Nephron progenitor cell (in vitro differentiated cells): Measurements from ENCODE around the gene SUSD5.
"Not testable (repeated sequence)": the region's sequence is repeated elsewhere in the genome, so short reads cannot be mapped to it uniquely, and the experiment has no call there.

ENCODE experiments used
- DNase-seq: peaks from one replicate; pipeline ENCODE4 v3.0.0; 2021
- H3K27ac Mint-ChIP-seq: 2 replicates; pipeline ENCODE4 v1.8.0; 2021; ENCODE audit warnings: mild to moderate bottlenecking, moderate library complexity, mixed read lengths
- H3K27me3 Mint-ChIP-seq: 2 replicates; pipeline ENCODE4 v1.8.0; 2021; ENCODE audit warnings: mild to moderate bottlenecking, low read depth, mixed read lengths; ENCODE audit not compliant: poor library complexity
- H3K36me3 Mint-ChIP-seq: 2 replicates; pipeline ENCODE4 v1.8.0; 2021; ENCODE audit warnings: low read depth, mixed read lengths
- H3K4me1 Mint-ChIP-seq: 2 replicates; pipeline ENCODE4 v1.8.0; 2021; ENCODE audit warnings: mixed read lengths
- H3K4me3 Mint-ChIP-seq: 2 replicates; pipeline ENCODE4 v1.8.0; 2021; ENCODE audit warnings: mild to moderate bottlenecking, moderate library complexity, mixed read lengths
- H3K9me3 Mint-ChIP-seq: 2 replicates; pipeline ENCODE4 v1.8.0; 2021; ENCODE audit warnings: mild to moderate bottlenecking, moderate library complexity, mixed read lengths
- TF ChIP-seq, protein P1 (sequence below): fragments of 200-600 bp; sonication (generic); IDR thresholded peaks from 2 replicates; pipeline ENCODE4 v1.5.0; 2021; ENCODE audit warnings: antibody characterized with exemption

The SUSD5 gene

DNA sequence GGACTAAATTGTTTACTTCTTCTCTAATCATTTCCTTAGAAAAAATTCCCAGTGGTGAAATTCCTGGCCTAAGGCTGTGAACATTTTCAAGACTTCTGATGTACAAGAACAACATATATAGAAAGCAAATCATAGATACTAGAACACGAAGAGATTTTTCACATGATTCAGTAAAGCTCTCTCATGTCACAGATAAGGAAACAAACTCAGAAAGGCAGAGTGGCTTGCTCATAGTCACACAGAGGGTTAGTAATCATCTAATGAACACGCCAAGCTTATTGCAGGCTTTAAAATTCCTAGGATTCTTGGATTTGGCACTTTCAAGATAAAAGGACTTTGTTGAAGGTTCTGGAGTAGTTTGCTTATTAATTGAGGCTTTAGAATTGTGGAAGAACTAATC is 78.6 kb downstream of the SUSD5 start:
- peaks cover 7% of the 10 kb centered on the region for H3K4me1 Mint-ChIP-seq
- no peaks in the 10 kb centered on the region for H3K27me3 Mint-ChIP-seq
- no peak for DNase-seq
- H3K4me3 Mint-ChIP-seq, result no peak overlapping the region
- H3K27ac Mint-ChIP-seq, result no peak overlapping the region
- TF ChIP-seq, protein P1, sequence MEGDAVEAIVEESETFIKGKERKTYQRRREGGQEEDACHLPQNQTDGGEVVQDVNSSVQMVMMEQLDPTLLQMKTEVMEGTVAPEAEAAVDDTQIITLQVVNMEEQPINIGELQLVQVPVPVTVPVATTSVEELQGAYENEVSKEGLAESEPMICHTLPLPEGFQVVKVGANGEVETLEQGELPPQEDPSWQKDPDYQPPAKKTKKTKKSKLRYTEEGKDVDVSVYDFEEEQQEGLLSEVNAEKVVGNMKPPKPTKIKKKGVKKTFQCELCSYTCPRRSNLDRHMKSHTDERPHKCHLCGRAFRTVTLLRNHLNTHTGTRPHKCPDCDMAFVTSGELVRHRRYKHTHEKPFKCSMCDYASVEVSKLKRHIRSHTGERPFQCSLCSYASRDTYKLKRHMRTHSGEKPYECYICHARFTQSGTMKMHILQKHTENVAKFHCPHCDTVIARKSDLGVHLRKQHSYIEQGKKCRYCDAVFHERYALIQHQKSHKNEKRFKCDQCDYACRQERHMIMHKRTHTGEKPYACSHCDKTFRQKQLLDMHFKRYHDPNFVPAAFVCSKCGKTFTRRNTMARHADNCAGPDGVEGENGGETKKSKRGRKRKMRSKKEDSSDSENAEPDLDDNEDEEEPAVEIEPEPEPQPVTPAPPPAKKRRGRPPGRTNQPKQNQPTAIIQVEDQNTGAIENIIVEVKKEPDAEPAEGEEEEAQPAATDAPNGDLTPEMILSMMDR, result no peak
- H3K36me3 Mint-ChIP-seq, result peaks cover 65% of the 10 kb centered on the region
- no peaks in the 10 kb centered on the region for H3K9me3 Mint-ChIP-seq

- H3K36me3 Mint-ChIP-seq, result peaks cover 67% of the 10 kb centered on the region
- DNase-seq, H3K4me1 Mint-ChIP-seq, H3K9me3 Mint-ChIP-seq, H3K4me3 Mint-ChIP-seq, H3K27me3 Mint-ChIP-seq, H3K27ac Mint-ChIP-seq: not testable (repeated sequence)
These were observed 79.5 kb downstream of the SUSD5 start for GRCh38 chr3:33139006-33139623.

GRCh38 chr3:33137691-33138090 is 80.9 kb downstream of the SUSD5 start:
- no peak overlapping the region for H3K27ac Mint-ChIP-seq
- TF ChIP-seq, protein P1, result no peak
- H3K4me1 Mint-ChIP-seq, result peaks cover 7% of the 10 kb centered on the region
- H3K36me3 Mint-ChIP-seq, result peaks cover 64% of the 10 kb centered on the region
- H3K4me3 Mint-ChIP-seq, result no peak overlapping the region
- DNase-seq, result no peak
- no peaks in the 10 kb centered on the region for H3K27me3 Mint-ChIP-seq
- H3K9me3 Mint-ChIP-seq, result no peaks in the 10 kb centered on the region

DNA sequence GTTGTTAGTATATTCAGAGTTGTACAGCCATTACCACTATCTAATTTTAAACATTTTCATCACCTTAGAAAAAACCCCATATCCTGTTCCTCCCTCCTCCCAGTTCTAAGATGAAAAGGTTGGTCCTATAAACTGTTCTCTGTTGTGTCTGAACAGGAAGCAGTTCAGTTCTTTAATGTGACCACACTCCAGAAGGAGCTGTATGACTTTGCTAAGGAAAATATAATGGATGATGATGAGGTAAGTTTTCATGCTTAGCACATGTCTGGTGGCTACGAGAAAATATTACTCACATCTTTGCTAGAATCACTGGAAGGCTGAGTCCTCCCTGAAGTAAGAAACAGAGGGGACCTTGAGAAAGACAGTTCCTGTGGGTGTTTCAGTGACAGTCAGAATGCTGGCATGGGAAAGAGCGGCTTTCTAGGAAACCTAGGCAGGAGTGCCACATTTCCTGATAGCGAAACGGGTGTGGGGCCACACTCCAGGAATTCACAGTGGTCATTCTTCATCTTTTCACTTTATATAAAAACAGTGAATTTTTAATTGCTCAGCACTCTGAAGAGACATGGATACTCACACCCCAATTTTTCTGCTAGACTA is 84.5 kb downstream of the SUSD5 start:
- Mint-ChIP-seq H3K27ac (no peak overlapping the region), H3K4me3 (no peak overlapping the region), H3K27me3 (no peaks in the 10 kb centered on the region), H3K4me1 (no peaks in the 10 kb centered on the region), H3K9me3 (no peaks in the 10 kb centered on the region), H3K36me3 (peaks cover 45% of the 10 kb centered on the region)
- TF ChIP-seq, protein P1, result no peak
- DNase-seq, result no peak

GRCh38 chr3:33132019-33132360 is 86.6 kb downstream of the SUSD5 start:
- Mint-ChIP-seq H3K9me3 (no peaks in the 10 kb centered on the region), H3K4me1 (no peaks in the 10 kb centered on the region), H3K27ac (no peak overlapping the region), H3K4me3 (no peak overlapping the region), H3K36me3 (peaks cover 43% of the 10 kb centered on the region), H3K27me3 (no peaks in the 10 kb centered on the region)
- no peak for DNase-seq
- TF ChIP-seq, protein P1, result no peak

- H3K9me3 Mint-ChIP-seq, result no peaks in the 10 kb centered on the region
- no peak overlapping the region for H3K27ac Mint-ChIP-seq
These were observed 87.1 kb downstream of the SUSD5 start for GRCh38 chr3:33131331-33132018.

More at GRCh38 chr3:33131331-33132018, 87.1 kb downstream of the SUSD5 start:
- Mint-ChIP-seq H3K4me3 (no peak overlapping the region), H3K4me1 (no peaks in the 10 kb centered on the region), H3K36me3 (peaks cover 43% of the 10 kb centered on the region), H3K27me3 (no peaks in the 10 kb centered on the region)
- DNase-seq, result peak; percentile 50
- TF ChIP-seq, protein P1, result peak; percentile 74
